GM12878 (cell line): ENCODE data around the gene CREBBP. TPM values are rescaled to one million over a fixed set of nuclear protein-coding genes. Genes with fewer than 3 reads are reported as not detected.
"Not testable (repeated sequence)": the region's sequence is repeated elsewhere in the genome, so short reads cannot be mapped to it uniquely, and the experiment has no call there.

Experiments
- ATAC-seq: fragments of 200-7000 bp; cut with Tn5 transposase; 3 replicates; pipeline ENCODE4 v1.9.1; 2020; ENCODE audit warnings: mild to moderate bottlenecking, moderate library complexity
- BruUV-seq: library from RNA; stranded (reverse); fragments of 400-500 nt; replicated peaks from 2 replicates; lab custom pipeline; 2021; lab: Mats Ljungman, UMichigan
- CTCF ChIA-PET: fragments of 300-600 bp; sonication (Branson Sonifier 250); formaldehyde crosslinking; extraction: SDS; loops from one replicate; lab custom pipeline; 2021; ENCODE audit warnings: inconsistent platforms; lab: Yijun Ruan, JAX
- POLR2A ChIA-PET: fragments of 350-600 bp; formaldehyde crosslinking; extraction: SDS; loops from one replicate; lab custom pipeline; 2021; ENCODE audit warnings: inconsistent platforms; lab: Charles Lee
- RAD21 ChIA-PET: fragments of 300-600 bp; sonication (Branson Sonifier 250); formaldehyde crosslinking; loops from one replicate; lab custom pipeline; 2023; ENCODE audit warnings: antibody characterized with exemption; ENCODE audit not compliant: unreplicated experiment; lab: Charles Lee
- SMC1A ChIA-PET: fragments of 300-600 bp; sonication (Branson Sonifier 250); formaldehyde crosslinking; loops from one replicate; lab custom pipeline; 2023; ENCODE audit not compliant: unreplicated experiment, uncharacterized antibody; lab: Charles Lee
- DNase-seq: peaks from one replicate; pipeline ENCODE4 v3.0.0-alpha.2; 2011; ENCODE audit warnings: low read depth, low spot score
- FAIRE-seq: peaks from 3 replicates; lab custom pipeline; 2011; peaks lifted over from hg19 to GRCh38; lab: Jason Lieb, UNC
- H2AFZ ChIP-seq: 2 replicates; pipeline ENCODE4 v1.6.0; 2011; ENCODE audit warnings: low read depth, low read length, control low read depth; ENCODE audit not compliant: control insufficient read depth
- H3K27ac ChIP-seq: 2 replicates; pipeline ENCODE4 v1.5.1; 2011; ENCODE audit warnings: control low read depth; ENCODE audit not compliant: control insufficient read depth, insufficient read depth
- H3K27me3 ChIP-seq, 2 experiments: replicated peaks in 1 of 2; 2 replicates each; pipeline versions ENCODE4 v1.6.0 to v1.6.1; 2011; ENCODE audit warnings: low read length in 1 of 2; ENCODE audit not compliant: control insufficient read depth in 2 of 2, insufficient read depth in 2 of 2
- H3K36me3 ChIP-seq, 2 experiments: 2 replicates each; pipeline ENCODE4 v1.5.1; 2011; ENCODE audit warnings: low read length in 1 of 2; ENCODE audit not compliant: control insufficient read depth in 2 of 2, insufficient read depth in 2 of 2
- H3K4me1 ChIP-seq: 2 replicates; pipeline ENCODE4 v1.6.1; 2011; ENCODE audit warnings: mild to moderate bottlenecking, low read length, moderate library complexity, mixed read lengths; ENCODE audit not compliant: control insufficient read depth, insufficient read depth
- H3K4me2 ChIP-seq: 2 replicates; pipeline ENCODE4 v1.6.0; 2011; ENCODE audit warnings: control low read depth; ENCODE audit not compliant: control insufficient read depth, insufficient read depth
- H3K4me3 ChIP-seq: fragments of 200-600 bp; sonication (generic); 2 replicates; pipeline ENCODE4 v1.5.1; 2016
- H3K79me2 ChIP-seq: 2 replicates; pipeline ENCODE4 v1.6.0; 2011; ENCODE audit warnings: low read length; ENCODE audit not compliant: control insufficient read depth, insufficient read depth
- H3K9ac ChIP-seq: 2 replicates; pipeline ENCODE4 v1.8.0; 2011; ENCODE audit warnings: low read length, control low read depth, mixed read lengths; ENCODE audit not compliant: control insufficient read depth, insufficient read depth
- H3K9me3 ChIP-seq: replicated peaks from 3 replicates; pipeline ENCODE4 v1.5.1; 2011; ENCODE audit warnings: mild to moderate bottlenecking, low read length; ENCODE audit not compliant: control insufficient read depth, insufficient read depth
- H4K20me1 ChIP-seq: 2 replicates; pipeline ENCODE4 v1.6.0; 2011; ENCODE audit not compliant: control insufficient read depth, insufficient read depth
- TCF3 ChIP-seq: IDR thresholded peaks from 2 replicates; pipeline ENCODE4 v1.6.1; 2012; ENCODE audit warnings: low read depth, mild to moderate bottlenecking, low read length, borderline replicate concordance; ENCODE audit not compliant: insufficient read depth
- WGBS: methylation state at CpG from one replicate; pipeline ENCODE4 v1.1.6; 2016; ENCODE audit warnings: low lambda C conversion rate; ENCODE audit not compliant: insufficient replicate concordance, insufficient coverage; ENCODE audit errors: missing lambda C conversion rate; 5-methylcytosine and 5-hydroxymethylcytosine counted together
- in situ Hi-C: fragments of 300-500 bp; cut with MboI; formaldehyde crosslinking; loops from 9 replicates; pipeline ENCODE4 v1.14.3; 2018; ENCODE audit warnings: mixed read lengths
- intact Hi-C: fragments of 100-400 bp; cut with micrococcal nuclease; formaldehyde crosslinking; loops from one replicate; pipeline ENCODE4 v1.14.2; 2022; ENCODE audit not compliant: unreplicated experiment
- polyA plus RNA-seq, 11 experiments: library from polyadenylated mRNA; depleted of rRNA in 4 of 11; unstranded in 6 of 11; stranded (reverse) in 5 of 11; fragments of >200 nt; fragmentation: Nextera tagmentation in 4 of 11; fragmentation: Illumina TruSeq in 1 of 11; extraction: Ambion mirVana in 4 of 11; extraction: Trizol in 1 of 11; gene quantifications; 1 replicate in 1 of 11; 2 replicates in 10 of 11; pipeline versions ENCODE4 v1.2.1 to v1.2.3, GENCODE V29; 2011 to 2016; ENCODE audit warnings: inconsistent platforms in 2 of 11, missing spikeins in 2 of 11, low read depth in 1 of 11
- total RNA-seq, 4 experiments: library from RNA; depleted of rRNA in 3 of 4; stranded (reverse); fragments of >200 nt in 3 of 4; fragmentation: Illumina TruSeq in 1 of 4; extraction: Trizol in 1 of 4; gene quantifications; 2 replicates each; pipeline versions ENCODE4 v1.2.1 to v1.2.3, GENCODE V29; 2013 to 2021
- TF ChIP-seq, protein P1 (sequence below): fragments of 450-650 bp; IDR thresholded peaks from 2 replicates; pipeline ENCODE4 v1.6.1; 2017; ENCODE audit warnings: mild to moderate bottlenecking

The CREBBP gene
- total and polyA plus RNA-seq, 10 of the 15 experiments (the other 5 are each of a cell fraction or from before 2014, with no cell fraction given): 3.4 to 32.7 (median 7.9) TPM

DNA sequence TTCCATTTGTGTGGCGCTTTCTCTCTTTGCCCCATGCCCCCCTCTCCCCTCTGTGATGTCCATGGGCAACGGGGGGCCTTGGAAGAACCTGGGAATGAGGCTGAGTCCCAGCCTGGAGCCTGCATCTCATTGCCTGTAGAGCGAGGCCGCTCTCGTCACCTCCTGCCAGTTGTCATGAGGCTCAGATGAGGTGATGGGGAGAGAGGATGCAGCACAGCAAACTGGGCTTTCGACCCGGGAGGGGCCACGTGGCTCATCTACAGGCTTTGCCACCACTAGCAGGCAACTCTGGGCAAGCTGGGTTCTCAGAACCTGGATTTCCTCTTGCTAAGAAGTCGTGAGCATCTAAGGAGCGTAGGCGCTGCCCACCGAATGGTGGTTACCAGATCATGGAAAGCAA is 31.9 kb upstream of the CREBBP start (continued):
- no peak for TF ChIP-seq TCF3
- TF ChIP-seq, protein P1, sequence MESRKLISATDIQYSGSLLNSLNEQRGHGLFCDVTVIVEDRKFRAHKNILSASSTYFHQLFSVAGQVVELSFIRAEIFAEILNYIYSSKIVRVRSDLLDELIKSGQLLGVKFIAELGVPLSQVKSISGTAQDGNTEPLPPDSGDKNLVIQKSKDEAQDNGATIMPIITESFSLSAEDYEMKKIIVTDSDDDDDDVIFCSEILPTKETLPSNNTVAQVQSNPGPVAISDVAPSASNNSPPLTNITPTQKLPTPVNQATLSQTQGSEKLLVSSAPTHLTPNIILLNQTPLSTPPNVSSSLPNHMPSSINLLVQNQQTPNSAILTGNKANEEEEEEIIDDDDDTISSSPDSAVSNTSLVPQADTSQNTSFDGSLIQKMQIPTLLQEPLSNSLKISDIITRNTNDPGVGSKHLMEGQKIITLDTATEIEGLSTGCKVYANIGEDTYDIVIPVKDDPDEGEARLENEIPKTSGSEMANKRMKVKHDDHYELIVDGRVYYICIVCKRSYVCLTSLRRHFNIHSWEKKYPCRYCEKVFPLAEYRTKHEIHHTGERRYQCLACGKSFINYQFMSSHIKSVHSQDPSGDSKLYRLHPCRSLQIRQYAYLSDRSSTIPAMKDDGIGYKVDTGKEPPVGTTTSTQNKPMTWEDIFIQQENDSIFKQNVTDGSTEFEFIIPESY: no peak

DNA sequence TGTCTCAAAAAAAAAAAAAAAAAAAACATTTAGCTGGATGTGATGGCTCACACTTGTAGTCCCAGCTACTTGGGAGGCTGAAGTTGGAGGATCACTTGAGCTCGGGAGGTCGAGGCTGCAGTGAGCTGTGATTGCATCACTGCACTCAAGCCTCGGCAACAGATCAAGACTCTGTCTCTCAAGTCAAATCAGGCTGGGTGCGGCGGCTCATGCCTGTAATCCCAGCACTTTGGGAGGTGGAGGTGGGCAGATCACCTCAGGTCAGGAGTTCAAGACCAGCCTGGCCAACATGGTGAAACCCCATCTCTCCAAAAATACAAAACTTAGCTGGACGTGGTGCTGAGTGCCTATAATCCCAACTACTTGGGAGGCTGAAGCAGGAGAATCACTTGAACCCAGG is 31.2 kb upstream of the CREBBP start:
- BruUV-seq, H3K36me3 ChIP-seq, H3K27me3 ChIP-seq, H3K27ac ChIP-seq, SMC1A ChIA-PET, in situ Hi-C loops, POLR2A ChIA-PET, H3K4me3 ChIP-seq, intact Hi-C loops, DNase-seq, ATAC-seq, H3K4me2 ChIP-seq, RAD21 ChIA-PET, H3K79me2 ChIP-seq, FAIRE-seq, H3K4me1 ChIP-seq, H4K20me1 ChIP-seq, CTCF ChIA-PET, H2AFZ ChIP-seq, H3K9ac ChIP-seq, H3K9me3 ChIP-seq: not testable (repeated sequence)
- WGBS: 62% methylated on average over 6 of the region's 6 CpGs
